Skeletal muscle tissue (tissue), 4 donors: ENCODE measurements around the gene FBXW11. TPM values are rescaled to one million over a fixed set of nuclear protein-coding genes. Genes with fewer than 3 reads are reported as not detected.

ENCODE experiments used
- H3K27ac ChIP-seq: one replicate; pipeline ENCODE4 v1.7.0; 2013; ENCODE audit warnings: mild to moderate bottlenecking, low read depth, low read length, inconsistent platforms
- H3K27me3 ChIP-seq, 3 donors: one replicate each; pipeline ENCODE4 v1.7.0; 2013; ENCODE audit warnings: low read length in 3 of 3; ENCODE audit not compliant: control insufficient read depth in 3 of 3, insufficient read depth in 3 of 3
- H3K36me3 ChIP-seq, 3 donors: one replicate each; pipeline ENCODE4 v1.7.0; 2013; ENCODE audit warnings: low read length in 3 of 3; ENCODE audit not compliant: control insufficient read depth in 3 of 3, insufficient read depth in 3 of 3
- H3K4me1 ChIP-seq, 3 donors: one replicate each; pipeline ENCODE4 v1.7.0; 2013; ENCODE audit warnings: low read length in 3 of 3, mild to moderate bottlenecking in 3 of 3; ENCODE audit not compliant: control insufficient read depth in 3 of 3, insufficient read depth in 3 of 3
- H3K4me3 ChIP-seq, 3 donors: one replicate each; pipeline ENCODE4 v1.7.0; 2013; ENCODE audit warnings: low read length in 3 of 3
- H3K9ac ChIP-seq, 3 donors: one replicate each; pipeline ENCODE4 v1.7.0; 2013; ENCODE audit warnings: low read length in 3 of 3, mild to moderate bottlenecking in 3 of 3, moderate library complexity in 2 of 3, low read depth in 1 of 3
- H3K9me3 ChIP-seq, 3 donors: one replicate each; pipeline ENCODE4 v1.7.0; 2013; ENCODE audit warnings: low read length in 3 of 3; ENCODE audit not compliant: control insufficient read depth in 3 of 3
- total RNA-seq: library from RNA; depleted of rRNA; stranded (reverse); fragments of >200 nt; gene quantifications from one replicate; pipeline ENCODE4 v1.2.3, GENCODE V29; 2014
- donor health status: Osteomylitis.

FBXW11 gene
- total RNA-seq, 1 donor from 2014 or later = 60.5 TPM

DNA sequence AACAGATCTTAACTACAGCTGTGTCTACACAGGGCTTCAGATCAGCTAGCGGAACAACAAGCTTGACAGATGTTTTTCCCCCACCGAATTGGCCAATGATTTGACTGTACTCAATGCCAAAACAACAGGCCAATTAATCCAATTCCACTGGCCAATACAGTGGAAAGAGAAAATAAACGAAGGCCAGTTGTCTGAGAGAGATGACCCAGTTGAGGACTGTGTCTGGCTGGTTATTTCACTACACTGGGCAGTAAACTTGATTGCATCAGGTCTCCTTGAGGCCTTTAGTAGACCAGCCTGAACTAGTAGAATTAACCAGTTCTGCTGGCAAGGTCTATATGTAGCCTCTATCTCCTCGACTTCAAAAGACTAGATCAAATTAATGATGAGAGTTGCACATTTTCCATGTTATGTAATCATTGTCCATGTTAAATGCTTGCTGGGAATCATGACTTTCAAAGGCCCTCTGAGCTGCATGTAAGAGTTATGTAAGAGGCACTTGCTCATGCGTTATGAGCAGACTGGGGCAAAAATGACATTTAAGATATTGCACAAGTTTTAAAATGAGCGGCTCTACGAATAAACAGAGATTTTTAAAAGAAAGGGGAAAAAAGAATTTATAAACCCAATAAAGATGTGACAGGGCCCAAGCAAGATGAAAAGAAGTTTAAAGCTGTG lies 192.5 kb downstream of the FBXW11 start:
- Histone ChIP-seq H3K36me3 (no peaks in the 10 kb centered on the region), H3K4me3 (no peak overlapping the region), H3K9me3 (peaks cover 0 to 11% (median 3%) of the 10 kb centered on the region in 3 donors), H3K27me3 (peaks cover 0 to 2% (median 0%) of the 10 kb centered on the region in 3 donors), H3K9ac (no peak overlapping the region), H3K4me1 (no peaks in the 10 kb centered on the region), H3K27ac (no peak overlapping the region)

DNA sequence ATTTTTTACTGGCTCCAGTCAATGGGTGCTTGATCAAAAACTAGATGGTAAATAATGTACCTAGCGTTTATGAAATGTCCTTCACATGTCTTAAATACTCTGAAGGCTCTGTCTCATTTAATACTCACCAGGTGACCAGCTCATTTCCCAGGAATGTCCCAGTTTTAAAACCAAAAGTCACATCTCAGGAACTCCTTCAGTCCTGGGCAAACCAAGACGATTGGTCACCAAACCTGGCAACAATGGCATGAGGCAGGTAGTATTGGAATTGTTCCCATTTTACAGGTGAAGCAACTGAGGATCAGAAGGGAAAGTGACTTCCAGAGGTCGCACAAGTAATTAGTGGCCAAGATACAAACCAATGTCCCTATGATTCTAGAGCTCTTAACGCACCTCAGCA lies 193.2 kb downstream of the FBXW11 start:
- Histone ChIP-seq H3K4me3 (no peak overlapping the region), H3K27me3 (peaks cover 0 to 3% (median 0%) of the 10 kb centered on the region in 3 donors), H3K9ac (no peak overlapping the region), H3K9me3 (peaks cover 0 to 11% (median 3%) of the 10 kb centered on the region in 3 donors), H3K4me1 (no peaks in the 10 kb centered on the region), H3K27ac (no peak overlapping the region), H3K36me3 (no peaks in the 10 kb centered on the region)

Other genes with a start within 250 kb of the FBXW11 start
- not detected for gene SMIM23, start 220.8 kb downstream of the FBXW11 start, total RNA-seq
- gene STK10, start 181.6 kb upstream of the FBXW11 start, total RNA-seq = 12.0 TPM
- gene EFCAB9, start 187.5 kb upstream of the FBXW11 start, total RNA-seq = not detected